ENCODE results near the gene PUM1.

PUM1 gene

GRCh38 chr1:30914931-30915330, 150.6 kb downstream of the PUM1 start:
- DNase-seq, result no peak

GRCh38 chr1:30914587-30914922, 151.0 kb downstream of the PUM1 start:
- in situ Hi-C loops (cut with HindIII; ENCODE audit: low pct_ligation_motif_present, low sequenced_read_pairs), result loop anchor here (5.0 kb wide), 1 partner anchor 112 kb away; no protein-coding TSS in a partner anchor
- Histone ChIP-seq H3K4me3 (ENCODE audit: low read depth, low read length) (no peak overlapping the region), H3K36me3 (replicated peaks) (no peaks in the 10 kb centered on the region), H3K27ac (no peak overlapping the region), H3K27me3 (replicated peaks) (no peaks in the 10 kb centered on the region)
- no peak for DNase-seq
- no peak for TF ChIP-seq CTCF (IDR thresholded peaks at IDR 0.05; ENCODE audit: low read depth, low read length, missing control alignments)

More at GRCh38 chr1:30914931-30915330, 150.6 kb downstream of the PUM1 start:
- Histone ChIP-seq H3K27ac (no peak overlapping the region), H3K36me3 (replicated peaks) (no peaks in the 10 kb centered on the region), H3K27me3 (replicated peaks) (no peaks in the 10 kb centered on the region), H3K4me3 (ENCODE audit: low read depth, low read length) (no peak overlapping the region)
- no peak for TF ChIP-seq CTCF (IDR thresholded peaks at IDR 0.05; ENCODE audit: low read depth, low read length, missing control alignments)
- in situ Hi-C loops (cut with HindIII; ENCODE audit: low pct_ligation_motif_present, low sequenced_read_pairs), result loop anchor here (5.0 kb wide), 1 partner anchor 113 kb away; no protein-coding TSS in a partner anchor

- in situ Hi-C loops (cut with HindIII; ENCODE audit: low pct_ligation_motif_present, low sequenced_read_pairs), result loop anchor here (5.0 kb wide), 1 partner anchor 111 kb away; no protein-coding TSS in a partner anchor
Observed at GRCh38 chr1:30912913-30913652, 152.4 kb downstream of the PUM1 start.

GRCh38 chr1:30912224-30912623, 153.3 kb downstream of the PUM1 start:
- DNase-seq, result no peak
- Histone ChIP-seq H3K36me3 (replicated peaks) (no peaks in the 10 kb centered on the region), H3K27ac (no peak overlapping the region), H3K27me3 (replicated peaks) (no peaks in the 10 kb centered on the region), H3K4me3 (ENCODE audit: low read depth, low read length) (no peak overlapping the region)
- no peak for TF ChIP-seq CTCF (IDR thresholded peaks at IDR 0.05; ENCODE audit: low read depth, low read length, missing control alignments)
- in situ Hi-C loops (cut with HindIII; ENCODE audit: low pct_ligation_motif_present, low sequenced_read_pairs), result loop anchor here (5.0 kb wide), 1 partner anchor 110 kb away; no protein-coding TSS in a partner anchor

More at GRCh38 chr1:30912913-30913652, 152.4 kb downstream of the PUM1 start:
- no peak overlapping the region for H3K27ac ChIP-seq
- no peaks in the 10 kb centered on the region for H3K36me3 ChIP-seq (replicated peaks)
- no peak for DNase-seq
- TF ChIP-seq CTCF (IDR thresholded peaks at IDR 0.05; ENCODE audit: low read depth, low read length, missing control alignments), result no peak
- no peaks in the 10 kb centered on the region for H3K27me3 ChIP-seq (replicated peaks)
- no peak overlapping the region for H3K4me3 ChIP-seq (ENCODE audit: low read depth, low read length)

GRCh38 chr1:30911059-30911954, 154.2 kb downstream of the PUM1 start:
- Histone ChIP-seq H3K27ac (no peak overlapping the region), H3K27me3 (replicated peaks) (no peaks in the 10 kb centered on the region), H3K36me3 (replicated peaks) (no peaks in the 10 kb centered on the region), H3K4me3 (ENCODE audit: low read depth, low read length) (no peak overlapping the region)
- in situ Hi-C loops (cut with HindIII; ENCODE audit: low pct_ligation_motif_present, low sequenced_read_pairs), result loop anchor here (5.0 kb wide), 1 partner anchor 109 kb away; no protein-coding TSS in a partner anchor
- peak; percentile 71 for DNase-seq
- TF ChIP-seq CTCF (IDR thresholded peaks at IDR 0.05; ENCODE audit: low read depth, low read length, missing control alignments), result peak; percentile 90

Data from brain microvascular endothelial cell (primary cell).